Psoas muscle (tissue), 8 donors: Measurements from ENCODE around the gene SLC12A8. TPM values are rescaled to one million over a fixed set of nuclear protein-coding genes. Genes with fewer than 3 reads are reported as not detected.

ENCODE experiments used
- ATAC-seq, 4 donors: fragments of 200-7000 bp; cut with Tn5 transposase; one replicate each; pipeline ENCODE4 v1.9.1; 2020; ENCODE audit warnings: moderate library complexity in 3 of 4, mild to moderate bottlenecking in 2 of 4
- DNase-seq, 2 donors: peaks; one replicate each; pipeline ENCODE4 v3.0.0-alpha.2; 2020
- H3K27ac ChIP-seq: fragments of 200-600 bp; one replicate; pipeline ENCODE4 v1.8.0; 2022
- H3K27me3 ChIP-seq, 3 donors: fragments of 200-600 bp in 1 of 3; one replicate each; pipeline versions ENCODE4 v1.6.1 to v1.8.0; 2013 to 2022; ENCODE audit warnings: low read length in 2 of 3, mild to moderate bottlenecking in 2 of 3, moderate library complexity in 1 of 3; ENCODE audit not compliant: insufficient read depth in 3 of 3
- H3K36me3 ChIP-seq, 2 donors: fragments of 200-600 bp in 1 of 2; one replicate each; pipeline versions ENCODE4 v1.6.1 to v1.8.0; 2013 to 2022; ENCODE audit warnings: low read depth in 1 of 2, mild to moderate bottlenecking in 1 of 2, moderate library complexity in 1 of 2; ENCODE audit not compliant: insufficient read depth in 1 of 2
- H3K4me1 ChIP-seq: fragments of 200-600 bp; one replicate; pipeline ENCODE4 v1.8.0; 2022
- H3K4me3 ChIP-seq: fragments of 200-600 bp; one replicate; pipeline ENCODE4 v1.8.0; 2022; ENCODE audit warnings: mild to moderate bottlenecking
- H3K9me3 ChIP-seq: fragments of 200-600 bp; one replicate; pipeline ENCODE4 v1.8.0; 2022
- CTCF ChIP-seq: fragments of 200-600 bp; IDR thresholded peaks from one replicate; pipeline ENCODE4 v1.8.0; 2022; ENCODE audit warnings: antibody characterized with exemption
- WGBS, 3 donors: extraction: QIAGEN DNeasy Blood & Tissue Kit; methylation state at CpG; one replicate each; pipeline versions ENCODE4 v1.1.6 to v1.1.7; 2013; 5-methylcytosine and 5-hydroxymethylcytosine counted together
- intact Hi-C, 2 donors: fragments of 100-400 bp; cut with DNase I; formaldehyde crosslinking; loops; one replicate each; pipeline versions ENCODE4 v1.11.0 to v1.14.2; 2022
- polyA plus RNA-seq, 3 donors: library from polyadenylated mRNA; stranded (reverse); fragments of 200-250 nt; gene quantifications; one replicate each; pipeline ENCODE4 v1.2.3, GENCODE V29; 2013
- total RNA-seq, 4 donors: library from RNA; stranded (reverse); fragmentation: NEBNext Ultra II Directional in 2 of 4; extraction: Animal tissue kit (Norgen Biotek cat#: 25700) in 2 of 4; gene quantifications; one replicate each; pipeline versions ENCODE4 v1.2.1 to v1.2.4, GENCODE V29; 2021 to 2023
- donor health status: healthy with polysubstance abuse.
- donor health status: DM: no; HTN: no; CAD: no; lungs with moderate emphysema.
- donor health status: Bipolar disorder and iron deficiency.
- donor health status: healthy.
- donor health status: DM: yes; HTN: yes; CAD: no.
- donor health status: DM: no; HTN: no; CAD: no.
- donor health status: DM: no; HTN: no; CAD: no.
- donor health status: DM: yes; HTN: yes; CAD: no.

SLC12A8 gene
- total and polyA plus RNA-seq, 7 donors, result 0.06 to 0.93 (median 0.33) TPM; not detected in 1

DNA sequence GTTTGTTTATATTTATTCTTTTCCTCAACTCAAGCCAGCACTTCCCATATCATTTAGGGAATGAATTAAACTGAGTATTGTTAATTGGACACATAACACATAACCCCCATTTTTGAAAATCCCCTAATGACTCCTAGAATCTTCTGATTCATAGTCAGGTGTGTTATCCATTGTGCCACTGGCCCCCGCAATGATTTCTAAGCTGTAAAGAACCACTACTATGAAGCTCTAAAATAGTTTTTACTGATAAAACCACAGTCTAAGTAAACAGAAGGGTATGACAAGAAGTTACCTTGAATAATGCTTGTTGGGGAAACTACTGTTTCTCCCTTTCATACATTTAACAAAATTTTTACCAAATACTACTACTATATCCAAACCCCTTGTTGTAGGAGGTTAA is 22.3 kb upstream of the SLC12A8 start:
- intact Hi-C loops, result no loop called here
- no peak for DNase-seq
- WGBS, 3 donors, result 97 to 100% (median 100%) methylated on average over 1 of the region's 1 CpG
- no peak for ATAC-seq
- Histone ChIP-seq H3K27ac (no peak overlapping the region), H3K4me1 (no peaks in the 10 kb centered on the region), H3K4me3 (no peak overlapping the region), H3K9me3 (no peaks in the 10 kb centered on the region), H3K36me3 (peaks cover 5 to 31% of the 10 kb centered on the region in 2 donors), H3K27me3 (no peaks in the 10 kb centered on the region)
- TF ChIP-seq CTCF, result no peak

DNA sequence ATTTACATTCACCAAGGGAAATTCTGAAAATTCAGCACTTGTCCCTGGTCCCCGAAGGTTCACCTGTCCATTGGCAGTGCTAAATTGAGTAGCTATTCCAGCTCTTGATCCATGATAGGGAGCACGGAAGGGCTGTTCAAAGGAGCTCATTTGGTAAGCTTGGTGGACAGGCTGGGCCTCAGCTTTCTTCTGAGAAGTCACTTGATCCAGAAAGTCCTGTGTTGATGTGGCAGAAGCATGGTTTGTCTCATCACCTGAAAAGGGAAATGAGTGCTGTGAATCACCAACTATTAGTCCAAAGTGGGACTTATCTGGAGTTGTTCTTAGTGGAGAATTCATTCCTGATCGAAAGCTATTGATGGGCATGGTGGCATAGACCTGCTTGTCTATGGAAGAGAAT is 19.9 kb upstream of the SLC12A8 start:
- no peak for ATAC-seq
- Histone ChIP-seq H3K27me3 (no peaks in the 10 kb centered on the region), H3K4me3 (no peak overlapping the region), H3K9me3 (no peaks in the 10 kb centered on the region), H3K27ac (no peak overlapping the region), H3K36me3 (peaks cover 5 to 31% of the 10 kb centered on the region in 2 donors), H3K4me1 (no peaks in the 10 kb centered on the region)
- intact Hi-C loops, result no loop called here
- no peak for DNase-seq
- TF ChIP-seq CTCF, result no peak
- WGBS, 3 donors, result 87 to 97% (median 95%) methylated on average over 3 of the region's 3 CpGs

DNA sequence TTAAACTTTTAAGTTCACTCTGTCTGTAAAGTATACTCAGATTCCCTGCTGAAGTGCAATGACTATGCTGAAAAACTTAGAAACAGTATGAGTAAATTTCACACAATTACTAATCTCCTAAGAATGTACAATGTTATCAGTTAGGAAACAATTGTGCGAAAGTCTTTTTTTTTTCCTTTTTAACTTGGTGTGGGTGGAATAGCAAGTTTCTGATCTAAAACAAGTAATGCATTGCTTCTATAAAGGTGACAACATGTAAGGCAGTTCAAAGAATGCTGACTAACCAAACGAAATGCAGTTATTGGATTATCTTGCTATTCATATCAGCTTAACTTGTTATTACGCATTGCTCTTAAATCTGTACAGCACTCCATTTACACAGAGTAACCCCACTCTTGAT is 19.3 kb upstream of the SLC12A8 start:
- intact Hi-C loops, result no loop called here
- Histone ChIP-seq H3K9me3 (no peaks in the 10 kb centered on the region), H3K4me1 (no peaks in the 10 kb centered on the region), H3K36me3 (peaks cover 5 to 31% of the 10 kb centered on the region in 2 donors), H3K27ac (no peak overlapping the region), H3K4me3 (no peak overlapping the region), H3K27me3 (no peaks in the 10 kb centered on the region)
- 89 to 91% (median 90%) methylated on average over 3 of the region's 3 CpGs for WGBS, 3 donors
- DNase-seq (no peak), ATAC-seq (no peak)
- no peak for TF ChIP-seq CTCF

GRCh38 chr3:125229707-125230106 is 17.2 kb upstream of the SLC12A8 start:
- no peaks in the 10 kb centered on the region for H3K27me3 ChIP-seq
- TF ChIP-seq CTCF, result no peak
- no peaks in the 10 kb centered on the region for H3K9me3 ChIP-seq
- DNase-seq, result no peak
- peaks cover 5 to 31% of the 10 kb centered on the region in 2 donors for H3K36me3 ChIP-seq
- WGBS, 3 donors, result 97 to 98% (median 97%) methylated on average over 1 of the region's 1 CpG
- intact Hi-C loops, result no loop called here
- no peak overlapping the region for H3K27ac ChIP-seq
- no peak for ATAC-seq
- no peak overlapping the region for H3K4me3 ChIP-seq
- H3K4me1 ChIP-seq, result no peaks in the 10 kb centered on the region

- DNase-seq (no peak), ATAC-seq (no peak)
- H3K4me1 ChIP-seq, result no peaks in the 10 kb centered on the region
- H3K4me3 ChIP-seq, result no peak overlapping the region
- 60 to 76% (median 60%) methylated on average over 7 of the region's 7 CpGs for WGBS, 3 donors
- no peak for TF ChIP-seq CTCF
- intact Hi-C loops, result no loop called here
- H3K36me3 ChIP-seq, result peaks cover 5 to 27% of the 10 kb centered on the region in 2 donors
- H3K27me3 ChIP-seq, result no peaks in the 10 kb centered on the region
- no peaks in the 10 kb centered on the region for H3K9me3 ChIP-seq
- H3K27ac ChIP-seq, result no peak overlapping the region
Observed at GRCh38 chr3:125229168-125229567, 16.6 kb upstream of the SLC12A8 start.
